Measurements from ENCODE around the gene PPM1E. TPM values are rescaled to one million over a fixed set of nuclear protein-coding genes. Genes with fewer than 3 reads are reported as not detected.

PPM1E gene
- total and polyA plus RNA-seq, 2 of the 8 experiments (the other 6 are each of a cell fraction or from before 2014, with no cell fraction given), result 5.0 to 10.4 TPM

- ChIA-PET POLR2A (ENCODE audit: partially characterized antibody) (no interaction called here), CTCF (ENCODE audit: partially characterized antibody) (interaction anchor here (0.6 kb wide), 1 partner anchor 151 kb away, joined by 4 read pairs; no protein-coding TSS in a partner anchor)
- Histone ChIP-seq H2BK15ac (ENCODE audit: low read length) (no peak overlapping the region), H3K79me1 (ENCODE audit: low read depth, low read length) (no peaks in the 10 kb centered on the region), H4K8ac (ENCODE audit: extremely low read depth, insufficient read depth, low read length) (no peak overlapping the region), H3K27ac (ENCODE audit: low read depth, low read length) (no peak overlapping the region), H2BK12ac (ENCODE audit: low read depth, low read length) (no peak overlapping the region), H3K23ac (ENCODE audit: insufficient read length) (no peak overlapping the region), H3K23me2 (ENCODE audit: low read depth, low read length) (no peaks in the 10 kb centered on the region), H3K4me3 (ENCODE audit: extremely low read depth in 1 of 4, insufficient read depth in 2 of 4, low read depth in 3 of 4, low read length in 4 of 4) (no peak overlapping the region), H3K56ac (replicated peaks; ENCODE audit: insufficient read length, low read depth, low read length) (no peak overlapping the region), H2AFZ (ENCODE audit: low read length) (no peak overlapping the region), H4K20me1 (replicated peaks in 1 of 2; ENCODE audit: control insufficient read depth in 1 of 2, insufficient read depth in 2 of 2, low read length in 2 of 2) (no peaks in the 10 kb centered on the region), H4K5ac (ENCODE audit: insufficient read length, low read depth, low read length) (no peak overlapping the region), H2BK20ac (ENCODE audit: low read length) (no peak overlapping the region), H3K4me1 (replicated peaks in 1 of 4; ENCODE audit: control insufficient read depth in 3 of 4, insufficient read depth in 4 of 4, low read length in 3 of 4) (no peaks in the 10 kb centered on the region), H3K14ac (ENCODE audit: insufficient read length) (no peak overlapping the region), H3K36me3 (ENCODE audit: control insufficient read depth in 2 of 4, insufficient read depth in 4 of 4, low read length in 3 of 4) (no peaks in the 10 kb centered on the region), H3K27me3 (replicated peaks in 1 of 4; ENCODE audit: control insufficient read depth in 3 of 4, extremely low read depth in 1 of 4, insufficient read depth in 3 of 4, low read length in 3 of 4) (no peaks in the 10 kb centered on the region), H3K18ac (ENCODE audit: extremely low read depth, low read length) (no peak overlapping the region), H3K79me2 (ENCODE audit: control insufficient read depth in 1 of 2, insufficient read depth in 2 of 2, low read length in 2 of 2) (no peaks in the 10 kb centered on the region), H2AK5ac (ENCODE audit: low read depth, low read length) (no peak overlapping the region), H4K91ac (replicated peaks; ENCODE audit: insufficient read length, low read length) (no peak overlapping the region), H2BK120ac (replicated peaks; ENCODE audit: low read depth, low read length) (no peak overlapping the region), H3K4me2 (ENCODE audit: insufficient read depth in 1 of 2, low read depth in 2 of 2, low read length in 2 of 2) (no peak overlapping the region), H3K9ac (replicated peaks in 1 of 4; ENCODE audit: extremely low read depth in 1 of 4, low read depth in 3 of 4, low read length in 3 of 4) (no peak overlapping the region), H3K4ac (replicated peaks; ENCODE audit: insufficient read length, low read depth, low read length) (no peak overlapping the region), H2BK5ac (ENCODE audit: low read depth, low read length) (no peak overlapping the region), H3K9me3 (ENCODE audit: insufficient read depth in 2 of 2, low read depth in 1 of 2, low read length in 1 of 2) (no peaks in the 10 kb centered on the region)
- no peak for FAIRE-seq
- TF ChIP-seq MAX (IDR thresholded peaks at IDR 0.05) (no peak), JUN (IDR thresholded peaks at IDR 0.05; ENCODE audit: low read depth, low read length) (no peak), RNF2 (IDR thresholded peaks at IDR 0.05; ENCODE audit: borderline replicate concordance, low read depth, low read length, missing control alignments, poor library complexity, severe bottlenecking) (no peak), CEBPB (IDR thresholded peaks at IDR 0.05; ENCODE audit: low read depth, low read length) (no peak)
- no peak for DNase-seq (ENCODE audit: low read depth in 1 of 2, low spot score in 2 of 2)
- 89% methylated on average over 3 of the region's 3 CpGs; no CpG with 5 or more reads in 1 of the 2 experiments for WGBS, 2 experiments (ENCODE audit: extremely low coverage in 1 of 2, insufficient coverage in 1 of 2, insufficient read length in 1 of 2, insufficient replicate concordance in 2 of 2, low coverage in 1 of 2, low lambda C conversion rate in 2 of 2, missing lambda C conversion rate in 1 of 2)
Observed at GRCh38 chr17:58832514-58832913, 76.9 kb downstream of the PPM1E start.

All from H1 (cell line).